ENCODE data around the gene PRLR. TPM values are rescaled to one million over a fixed set of nuclear protein-coding genes. Genes with fewer than 3 reads are reported as not detected.

Gene PRLR
- total and polyA plus RNA-seq, 4 donors: 3.5 to 44.5 (median 14.3) TPM

DNA sequence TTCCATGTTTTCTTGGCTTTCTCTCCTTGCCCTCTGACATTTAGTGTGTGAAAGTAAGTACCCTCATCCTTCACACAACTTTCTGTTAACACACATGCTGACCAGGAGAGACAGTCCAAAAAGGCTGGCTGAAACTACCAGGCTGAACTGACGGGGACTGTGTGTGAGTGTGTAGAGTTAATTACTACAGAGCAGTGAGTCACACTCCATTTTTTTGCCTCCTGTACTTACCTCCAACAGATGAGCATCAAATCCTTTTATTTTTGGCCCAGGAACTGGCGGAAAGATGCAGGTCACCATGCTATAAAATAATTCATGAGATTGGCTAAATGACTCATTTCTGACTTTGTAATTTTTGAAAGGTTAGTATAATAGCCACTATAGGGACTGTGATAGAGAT is 162.3 kb downstream of the PRLR start:
- peaks cover 0 to 6% (median 2%) of the 10 kb centered on the region in 4 donors for H3K36me3 ChIP-seq (ENCODE audit: control insufficient read depth in 4 of 4, insufficient read depth in 3 of 4, low read depth in 1 of 4, low read length in 3 of 4)
- H3K9ac ChIP-seq (ENCODE audit: low read depth in 1 of 2, low read length in 2 of 2): no peak overlapping the region
- H3K27ac ChIP-seq (ENCODE audit: low read depth in 1 of 2, low read length in 2 of 2): no peak overlapping the region
- H3K4me3 ChIP-seq (ENCODE audit: low read depth in 1 of 3, low read length in 3 of 3): no peak overlapping the region
- DNase-seq (ENCODE audit: low spot score): no peak
- H3K4me1 ChIP-seq (ENCODE audit: control insufficient read depth in 4 of 4, insufficient read depth in 4 of 4, low read length in 3 of 4): peaks cover under 1 to 25% (median 19%) of the 10 kb centered on the region in 4 donors
- WGBS: 95% methylated on average over 2 of the region's 2 CpGs
- no peaks in the 10 kb centered on the region for H3K9me3 ChIP-seq (ENCODE audit: control insufficient read depth in 4 of 4, low read length in 3 of 4)
- TF ChIP-seq TAF1 (conservative IDR thresholded peaks at IDR 0.05) (no peak), HNF4A (conservative IDR thresholded peaks at IDR 0.05) (no peak), HNF4G (IDR thresholded peaks at IDR 0.05) (no peak), FOXA1 (IDR thresholded peaks at IDR 0.05) (no peak), EGR1 (IDR thresholded peaks at IDR 0.05; ENCODE audit: low read depth in 2 of 2) (no peak), FOXA2 (IDR thresholded peaks at IDR 0.05) (no peak), NR2F2 (IDR thresholded peaks at IDR 0.05) (no peak), RXRA (IDR thresholded peaks at IDR 0.05) (no peak), SP1 (IDR thresholded peaks at IDR 0.05) (no peak), YY1 (IDR thresholded peaks at IDR 0.05) (no peak), GABPA (IDR thresholded peaks at IDR 0.05 in 1 of 2, conservative IDR thresholded peaks at IDR 0.05 in 1 of 2) (no peak), RAD21 (IDR thresholded peaks at IDR 0.05) (no peak), JUND (IDR thresholded peaks at IDR 0.05) (no peak)
- TF ChIP-seq, protein P1, sequence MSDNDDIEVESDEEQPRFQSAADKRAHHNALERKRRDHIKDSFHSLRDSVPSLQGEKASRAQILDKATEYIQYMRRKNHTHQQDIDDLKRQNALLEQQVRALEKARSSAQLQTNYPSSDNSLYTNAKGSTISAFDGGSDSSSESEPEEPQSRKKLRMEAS (IDR thresholded peaks at IDR 0.05): no peak
- TF ChIP-seq, protein P2, sequence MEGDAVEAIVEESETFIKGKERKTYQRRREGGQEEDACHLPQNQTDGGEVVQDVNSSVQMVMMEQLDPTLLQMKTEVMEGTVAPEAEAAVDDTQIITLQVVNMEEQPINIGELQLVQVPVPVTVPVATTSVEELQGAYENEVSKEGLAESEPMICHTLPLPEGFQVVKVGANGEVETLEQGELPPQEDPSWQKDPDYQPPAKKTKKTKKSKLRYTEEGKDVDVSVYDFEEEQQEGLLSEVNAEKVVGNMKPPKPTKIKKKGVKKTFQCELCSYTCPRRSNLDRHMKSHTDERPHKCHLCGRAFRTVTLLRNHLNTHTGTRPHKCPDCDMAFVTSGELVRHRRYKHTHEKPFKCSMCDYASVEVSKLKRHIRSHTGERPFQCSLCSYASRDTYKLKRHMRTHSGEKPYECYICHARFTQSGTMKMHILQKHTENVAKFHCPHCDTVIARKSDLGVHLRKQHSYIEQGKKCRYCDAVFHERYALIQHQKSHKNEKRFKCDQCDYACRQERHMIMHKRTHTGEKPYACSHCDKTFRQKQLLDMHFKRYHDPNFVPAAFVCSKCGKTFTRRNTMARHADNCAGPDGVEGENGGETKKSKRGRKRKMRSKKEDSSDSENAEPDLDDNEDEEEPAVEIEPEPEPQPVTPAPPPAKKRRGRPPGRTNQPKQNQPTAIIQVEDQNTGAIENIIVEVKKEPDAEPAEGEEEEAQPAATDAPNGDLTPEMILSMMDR (IDR thresholded peaks at IDR 0.05; ENCODE audit: low read depth, low read length, missing input control): no peak
- TF ChIP-seq, protein P3, sequence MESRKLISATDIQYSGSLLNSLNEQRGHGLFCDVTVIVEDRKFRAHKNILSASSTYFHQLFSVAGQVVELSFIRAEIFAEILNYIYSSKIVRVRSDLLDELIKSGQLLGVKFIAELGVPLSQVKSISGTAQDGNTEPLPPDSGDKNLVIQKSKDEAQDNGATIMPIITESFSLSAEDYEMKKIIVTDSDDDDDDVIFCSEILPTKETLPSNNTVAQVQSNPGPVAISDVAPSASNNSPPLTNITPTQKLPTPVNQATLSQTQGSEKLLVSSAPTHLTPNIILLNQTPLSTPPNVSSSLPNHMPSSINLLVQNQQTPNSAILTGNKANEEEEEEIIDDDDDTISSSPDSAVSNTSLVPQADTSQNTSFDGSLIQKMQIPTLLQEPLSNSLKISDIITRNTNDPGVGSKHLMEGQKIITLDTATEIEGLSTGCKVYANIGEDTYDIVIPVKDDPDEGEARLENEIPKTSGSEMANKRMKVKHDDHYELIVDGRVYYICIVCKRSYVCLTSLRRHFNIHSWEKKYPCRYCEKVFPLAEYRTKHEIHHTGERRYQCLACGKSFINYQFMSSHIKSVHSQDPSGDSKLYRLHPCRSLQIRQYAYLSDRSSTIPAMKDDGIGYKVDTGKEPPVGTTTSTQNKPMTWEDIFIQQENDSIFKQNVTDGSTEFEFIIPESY (IDR thresholded peaks at IDR 0.05): no peak
- TF ChIP-seq, protein P4, sequence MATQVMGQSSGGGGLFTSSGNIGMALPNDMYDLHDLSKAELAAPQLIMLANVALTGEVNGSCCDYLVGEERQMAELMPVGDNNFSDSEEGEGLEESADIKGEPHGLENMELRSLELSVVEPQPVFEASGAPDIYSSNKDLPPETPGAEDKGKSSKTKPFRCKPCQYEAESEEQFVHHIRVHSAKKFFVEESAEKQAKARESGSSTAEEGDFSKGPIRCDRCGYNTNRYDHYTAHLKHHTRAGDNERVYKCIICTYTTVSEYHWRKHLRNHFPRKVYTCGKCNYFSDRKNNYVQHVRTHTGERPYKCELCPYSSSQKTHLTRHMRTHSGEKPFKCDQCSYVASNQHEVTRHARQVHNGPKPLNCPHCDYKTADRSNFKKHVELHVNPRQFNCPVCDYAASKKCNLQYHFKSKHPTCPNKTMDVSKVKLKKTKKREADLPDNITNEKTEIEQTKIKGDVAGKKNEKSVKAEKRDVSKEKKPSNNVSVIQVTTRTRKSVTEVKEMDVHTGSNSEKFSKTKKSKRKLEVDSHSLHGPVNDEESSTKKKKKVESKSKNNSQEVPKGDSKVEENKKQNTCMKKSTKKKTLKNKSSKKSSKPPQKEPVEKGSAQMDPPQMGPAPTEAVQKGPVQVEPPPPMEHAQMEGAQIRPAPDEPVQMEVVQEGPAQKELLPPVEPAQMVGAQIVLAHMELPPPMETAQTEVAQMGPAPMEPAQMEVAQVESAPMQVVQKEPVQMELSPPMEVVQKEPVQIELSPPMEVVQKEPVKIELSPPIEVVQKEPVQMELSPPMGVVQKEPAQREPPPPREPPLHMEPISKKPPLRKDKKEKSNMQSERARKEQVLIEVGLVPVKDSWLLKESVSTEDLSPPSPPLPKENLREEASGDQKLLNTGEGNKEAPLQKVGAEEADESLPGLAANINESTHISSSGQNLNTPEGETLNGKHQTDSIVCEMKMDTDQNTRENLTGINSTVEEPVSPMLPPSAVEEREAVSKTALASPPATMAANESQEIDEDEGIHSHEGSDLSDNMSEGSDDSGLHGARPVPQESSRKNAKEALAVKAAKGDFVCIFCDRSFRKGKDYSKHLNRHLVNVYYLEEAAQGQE (IDR thresholded peaks at IDR 0.05): no peak
- TF ChIP-seq, protein P5, sequence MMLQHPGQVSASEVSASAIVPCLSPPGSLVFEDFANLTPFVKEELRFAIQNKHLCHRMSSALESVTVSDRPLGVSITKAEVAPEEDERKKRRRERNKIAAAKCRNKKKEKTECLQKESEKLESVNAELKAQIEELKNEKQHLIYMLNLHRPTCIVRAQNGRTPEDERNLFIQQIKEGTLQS (IDR thresholded peaks at IDR 0.05): no peak
- H3K27me3 ChIP-seq (ENCODE audit: control insufficient read depth in 4 of 4, insufficient read depth in 4 of 4, low read length in 3 of 4): no peaks in the 10 kb centered on the region

Data from liver (tissue), 9 donors.